ENCODE results near the gene HCFC1R1. TPM values are rescaled to one million over a fixed set of nuclear protein-coding genes. Genes with fewer than 3 reads are reported as not detected.
"Not testable (repeated sequence)": the region's sequence is repeated elsewhere in the genome, so short reads cannot be mapped to it uniquely, and the experiment has no call there.

Gene HCFC1R1
- total and polyA plus RNA-seq, 12 donors, result 29.7 to 609 (median 63.5) TPM

- peak in 4 of 7 donors; percentile 38 to 65 (median 54) for DNase-seq
- intact Hi-C loops (cut with DNase I), result loop anchor here (5.0 to 10.0 kb wide), 3 partner anchors 66 to 116 kb away; no protein-coding TSS in a partner anchor
- 11 to 53% (median 24%) methylated on average over 7 to 77 of the region's 77 CpGs for WGBS, 4 donors
- Histone ChIP-seq H3K27me3 (no peaks in the 10 kb centered on the region), H3K27ac (peak overlapping the region in 3 of 5 donors; percentile 9 to 59 (median 50)), H3K9me3 (replicated peaks in 1 of 3) (no peaks in the 10 kb centered on the region), H3K36me3 (replicated peaks in 1 of 2) (no peaks in the 10 kb centered on the region), H3K4me1 (replicated peaks in 1 of 2) (peaks cover 9 to 17% of the 10 kb centered on the region in 2 donors), H3K4me3 (peak overlapping the region in 3 of 4 donors; percentile 32 to 85 (median 78))
- TF ChIP-seq, protein P1, sequence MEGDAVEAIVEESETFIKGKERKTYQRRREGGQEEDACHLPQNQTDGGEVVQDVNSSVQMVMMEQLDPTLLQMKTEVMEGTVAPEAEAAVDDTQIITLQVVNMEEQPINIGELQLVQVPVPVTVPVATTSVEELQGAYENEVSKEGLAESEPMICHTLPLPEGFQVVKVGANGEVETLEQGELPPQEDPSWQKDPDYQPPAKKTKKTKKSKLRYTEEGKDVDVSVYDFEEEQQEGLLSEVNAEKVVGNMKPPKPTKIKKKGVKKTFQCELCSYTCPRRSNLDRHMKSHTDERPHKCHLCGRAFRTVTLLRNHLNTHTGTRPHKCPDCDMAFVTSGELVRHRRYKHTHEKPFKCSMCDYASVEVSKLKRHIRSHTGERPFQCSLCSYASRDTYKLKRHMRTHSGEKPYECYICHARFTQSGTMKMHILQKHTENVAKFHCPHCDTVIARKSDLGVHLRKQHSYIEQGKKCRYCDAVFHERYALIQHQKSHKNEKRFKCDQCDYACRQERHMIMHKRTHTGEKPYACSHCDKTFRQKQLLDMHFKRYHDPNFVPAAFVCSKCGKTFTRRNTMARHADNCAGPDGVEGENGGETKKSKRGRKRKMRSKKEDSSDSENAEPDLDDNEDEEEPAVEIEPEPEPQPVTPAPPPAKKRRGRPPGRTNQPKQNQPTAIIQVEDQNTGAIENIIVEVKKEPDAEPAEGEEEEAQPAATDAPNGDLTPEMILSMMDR (IDR thresholded peaks at IDR 0.05), result no peak
- TF ChIP-seq POLR2A (IDR thresholded peaks at IDR 0.05), result no peak
Measured at GRCh38 chr16:3058139-3059030, 34.6 kb upstream of the HCFC1R1 start.

- no peak for DNase-seq
- H3K27me3 ChIP-seq, result no peaks in the 10 kb centered on the region
- TF ChIP-seq, protein P1 (IDR thresholded peaks at IDR 0.05), result no peak
- no peak for TF ChIP-seq POLR2A (IDR thresholded peaks at IDR 0.05)
- no peak overlapping the region for H3K27ac ChIP-seq
- H3K4me1 ChIP-seq (replicated peaks in 1 of 2), result peaks cover 9 to 17% of the 10 kb centered on the region in 2 donors
- no peak overlapping the region for H3K4me3 ChIP-seq
- intact Hi-C loops (cut with DNase I), result loop anchor here (5.0 to 10.0 kb wide), 3 partner anchors 67 to 117 kb away; no protein-coding TSS in a partner anchor
- H3K36me3 ChIP-seq (replicated peaks in 1 of 2), result no peaks in the 10 kb centered on the region
- H3K9me3 ChIP-seq (replicated peaks in 1 of 3), result no peaks in the 10 kb centered on the region
- WGBS, 4 donors, result 90 to 92% (median 91%) methylated on average over 19 to 22 of the region's 22 CpGs
Measured at GRCh38 chr16:3057181-3058138, 33.7 kb upstream of the HCFC1R1 start.

DNA sequence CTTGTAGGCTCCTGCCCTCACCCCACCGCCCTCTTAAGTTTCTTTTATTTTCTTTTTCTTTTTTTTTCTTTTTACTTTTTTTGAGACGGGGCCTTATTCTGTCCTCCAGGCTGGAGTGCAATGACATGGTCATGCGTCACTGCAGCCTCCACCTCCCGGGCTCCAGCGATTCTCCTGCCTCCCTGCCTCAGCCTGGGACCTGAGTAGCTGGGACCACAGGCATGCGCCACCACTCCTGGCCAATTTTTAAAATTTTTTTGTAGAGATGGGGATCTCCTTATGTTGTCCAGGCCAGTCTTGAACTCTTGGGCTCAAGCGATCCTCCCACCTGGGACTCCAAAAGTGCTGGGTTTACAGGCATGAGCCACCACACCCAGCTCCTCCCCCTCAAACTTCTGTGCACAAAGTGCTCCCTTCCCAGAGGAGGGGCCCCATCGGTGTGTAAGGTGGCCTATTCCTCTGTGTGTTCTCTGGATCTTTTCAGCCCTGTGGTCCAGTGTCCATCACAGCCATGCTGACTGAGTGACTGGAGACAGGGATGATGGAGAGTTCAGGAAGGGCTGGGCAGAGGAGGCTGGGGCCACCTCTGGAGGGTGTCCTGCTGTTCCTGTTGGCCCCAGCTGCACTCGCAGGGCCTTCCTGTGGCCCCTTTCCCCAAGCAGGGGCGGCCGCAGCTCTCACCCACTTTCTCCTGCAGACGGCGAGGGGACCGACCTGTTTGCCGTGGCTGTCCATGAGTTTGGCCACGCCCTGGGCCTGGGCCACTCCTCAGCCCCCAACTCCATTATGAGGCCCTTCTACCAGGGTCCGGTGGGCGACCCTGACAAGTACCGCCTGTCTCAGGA, 32.8 kb upstream of the HCFC1R1 start:
- whole genome bisulfite sequencing, 4 donors, result 81 to 88% (median 86%) methylated on average over 10 to 19 of the region's 19 CpGs

DNA sequence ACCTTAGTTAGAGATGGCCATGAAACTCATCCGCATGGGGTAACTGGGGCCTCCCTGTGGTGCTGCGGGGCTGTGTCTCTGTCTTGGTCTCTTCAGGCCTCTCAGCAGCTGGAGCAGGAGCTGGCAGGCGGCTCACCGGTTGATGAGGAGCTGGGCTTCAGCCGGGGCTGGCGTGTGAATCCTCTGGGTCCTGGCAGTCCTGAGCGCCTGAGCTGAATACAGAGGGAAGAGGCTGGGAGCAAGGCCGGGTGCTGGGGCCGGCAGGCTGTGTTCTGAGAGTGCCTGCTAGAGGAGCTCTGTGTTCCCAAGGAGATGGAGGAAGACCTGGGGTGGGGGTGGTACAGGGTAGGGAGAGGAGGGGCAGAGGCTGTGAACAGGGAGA, 32.0 kb upstream of the HCFC1R1 start:
- intact Hi-C loops (cut with DNase I), result loop anchor here (5.0 to 10.0 kb wide), 3 partner anchors 69 to 119 kb away; no protein-coding TSS in a partner anchor
- not testable (repeated sequence) for H3K27ac ChIP-seq
- WGBS, 4 donors, result 34 to 51% (median 49%) methylated on average over 5 to 9 of the region's 9 CpGs; no CpG with 5 or more reads in 1 of the 4 donors

More for the DNA sequence above, 32.8 kb upstream of the HCFC1R1 start:
- DNase-seq, result no peak
- H3K27me3 ChIP-seq, result no peaks in the 10 kb centered on the region
- peaks cover 9 to 17% of the 10 kb centered on the region in 2 donors for H3K4me1 ChIP-seq (replicated peaks in 1 of 2)
- TF ChIP-seq POLR2A (IDR thresholded peaks at IDR 0.05), result no peak
- TF ChIP-seq, protein P1 (IDR thresholded peaks at IDR 0.05), result no peak
- intact Hi-C loops (cut with DNase I), result loop anchor here (5.0 to 10.0 kb wide), 3 partner anchors 68 to 118 kb away; no protein-coding TSS in a partner anchor
- H3K9me3 ChIP-seq (replicated peaks in 1 of 3), result no peaks in the 10 kb centered on the region
- no peak overlapping the region for H3K27ac ChIP-seq
- no peaks in the 10 kb centered on the region for H3K36me3 ChIP-seq (replicated peaks in 1 of 2)
- no peak overlapping the region for H3K4me3 ChIP-seq

More for the DNA sequence above, 32.0 kb upstream of the HCFC1R1 start:
- DNase-seq; H3K27me3 ChIP-seq; H3K4me3 ChIP-seq; H3K36me3 ChIP-seq (replicated peaks in 1 of 2); H3K9me3 ChIP-seq (replicated peaks in 1 of 3): not testable (repeated sequence)
- H3K4me1 ChIP-seq (replicated peaks in 1 of 2), result peaks cover 9 to 17% of the 10 kb centered on the region in 2 donors

Data from adrenal gland (tissue), 12 donors.